ENCODE data around the gene LMTK3. TPM values are rescaled to one million over a fixed set of nuclear protein-coding genes. Genes with fewer than 3 reads are reported as not detected.

Gene LMTK3
- total and polyA plus RNA-seq, 2 donors (not counting 1 experiment from before 2014, with no cell fraction given): 0.17 TPM; not detected in 1

DNA sequence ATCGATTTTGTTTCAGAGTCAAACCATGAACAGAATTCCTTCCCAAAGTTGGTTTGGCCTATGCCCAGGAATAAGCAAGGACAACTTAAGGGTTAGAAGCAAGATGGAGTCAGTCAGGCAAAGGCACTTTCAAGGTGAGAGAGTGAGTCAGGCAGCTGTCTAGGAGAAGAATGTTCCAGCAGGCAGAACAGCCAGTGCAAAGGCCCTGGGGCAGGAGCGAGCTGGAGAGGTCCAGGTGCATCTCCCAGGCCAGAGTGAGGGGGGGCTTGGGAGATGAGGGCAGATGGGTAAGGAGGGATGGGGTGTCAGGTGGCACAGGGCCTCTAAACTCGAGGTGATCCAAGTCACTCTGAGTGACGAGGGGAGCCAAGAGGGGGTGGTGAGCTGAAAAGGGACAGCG is 75.0 kb downstream of the LMTK3 start:
- TF ChIP-seq, protein P1, sequence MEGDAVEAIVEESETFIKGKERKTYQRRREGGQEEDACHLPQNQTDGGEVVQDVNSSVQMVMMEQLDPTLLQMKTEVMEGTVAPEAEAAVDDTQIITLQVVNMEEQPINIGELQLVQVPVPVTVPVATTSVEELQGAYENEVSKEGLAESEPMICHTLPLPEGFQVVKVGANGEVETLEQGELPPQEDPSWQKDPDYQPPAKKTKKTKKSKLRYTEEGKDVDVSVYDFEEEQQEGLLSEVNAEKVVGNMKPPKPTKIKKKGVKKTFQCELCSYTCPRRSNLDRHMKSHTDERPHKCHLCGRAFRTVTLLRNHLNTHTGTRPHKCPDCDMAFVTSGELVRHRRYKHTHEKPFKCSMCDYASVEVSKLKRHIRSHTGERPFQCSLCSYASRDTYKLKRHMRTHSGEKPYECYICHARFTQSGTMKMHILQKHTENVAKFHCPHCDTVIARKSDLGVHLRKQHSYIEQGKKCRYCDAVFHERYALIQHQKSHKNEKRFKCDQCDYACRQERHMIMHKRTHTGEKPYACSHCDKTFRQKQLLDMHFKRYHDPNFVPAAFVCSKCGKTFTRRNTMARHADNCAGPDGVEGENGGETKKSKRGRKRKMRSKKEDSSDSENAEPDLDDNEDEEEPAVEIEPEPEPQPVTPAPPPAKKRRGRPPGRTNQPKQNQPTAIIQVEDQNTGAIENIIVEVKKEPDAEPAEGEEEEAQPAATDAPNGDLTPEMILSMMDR (conservative IDR thresholded peaks at IDR 0.05 in 1 of 2, IDR thresholded peaks at IDR 0.05 in 1 of 2; ENCODE audit: low read depth in 1 of 2, low read length in 2 of 2): no peak
- TF ChIP-seq EZH2 (IDR thresholded peaks at IDR 0.05; ENCODE audit: low read length, missing control alignments): no peak
- H3K27ac ChIP-seq (ENCODE audit: insufficient read depth, low read length): no peak overlapping the region
- H3K4me1 ChIP-seq (ENCODE audit: control insufficient read depth, extremely low read depth, insufficient read depth, low read length): no peaks in the 10 kb centered on the region
- DNase-seq (ENCODE audit: low read depth in 2 of 2): no peak
- no peaks in the 10 kb centered on the region for H3K9me3 ChIP-seq (ENCODE audit: control insufficient read depth, insufficient read depth, low read depth, low read length)
- H3K4me2 ChIP-seq (ENCODE audit: extremely low read depth, insufficient read depth, low read length): no peak overlapping the region
- H2AFZ ChIP-seq (ENCODE audit: low read length): no peak overlapping the region
- H4K20me1 ChIP-seq (ENCODE audit: control insufficient read depth, extremely low read depth, insufficient read depth, low read length): no peaks in the 10 kb centered on the region
- H3K27me3 ChIP-seq (ENCODE audit: control insufficient read depth, insufficient read depth, low read length): peaks cover 3% of the 10 kb centered on the region
- H3K4me3 ChIP-seq (replicated peaks in 1 of 4; ENCODE audit: control extremely low read depth in 1 of 4, insufficient read depth in 1 of 4, low read depth in 3 of 4, low read length in 4 of 4): no peak overlapping the region
- no peaks in the 10 kb centered on the region for H3K79me2 ChIP-seq (ENCODE audit: control insufficient read depth, insufficient read depth, low read length)
- no peak overlapping the region for H3K9ac ChIP-seq (ENCODE audit: insufficient read depth, low read length)
- H3K36me3 ChIP-seq (ENCODE audit: control insufficient read depth, insufficient read depth, low read length): no peaks in the 10 kb centered on the region

Other genes with a start within 250 kb of the LMTK3 start
- gene ZNF114, start 241.8 kb downstream of the LMTK3 start, total RNA-seq: 0.26 TPM in 1 of 2 replicates, not detected in the other
- 0.05 and 0.49 TPM in 2 replicates for gene ZNF114, start 241.8 kb downstream of the LMTK3 start, polyA plus RNA-seq
- gene EMP3, start 186.3 kb downstream of the LMTK3 start, total RNA-seq: 168 and 246 TPM in 2 replicates
- gene EMP3, start 186.3 kb downstream of the LMTK3 start, polyA plus RNA-seq: 303 and 488 TPM in 2 replicates
- gene TMEM143, start 147.9 kb downstream of the LMTK3 start, total RNA-seq: 2.8 and 8.3 TPM in 2 replicates
- 3.9 and 4.0 TPM in 2 replicates for gene TMEM143, start 147.9 kb downstream of the LMTK3 start, polyA plus RNA-seq
- not detected in 2 replicates for gene SYNGR4, start 147.5 kb downstream of the LMTK3 start, total RNA-seq
- gene SYNGR4, start 147.5 kb downstream of the LMTK3 start, polyA plus RNA-seq: not detected in 2 replicates
- gene KDELR1, start 120.3 kb downstream of the LMTK3 start, total RNA-seq: 42.4 and 59.0 TPM in 2 replicates
- gene KDELR1, start 120.3 kb downstream of the LMTK3 start, polyA plus RNA-seq: 145 TPM in 2 replicates
- under 0.01 TPM in 2 replicates for gene GRIN2D, start 118.2 kb downstream of the LMTK3 start, total RNA-seq
- gene GRIN2D, start 118.2 kb downstream of the LMTK3 start, polyA plus RNA-seq: 0.08 and 0.09 TPM in 2 replicates
- gene GRWD1, start 65.9 kb downstream of the LMTK3 start, total RNA-seq: 9.1 and 12.1 TPM in 2 replicates
- 14.7 and 21.9 TPM in 2 replicates for gene GRWD1, start 65.9 kb downstream of the LMTK3 start, polyA plus RNA-seq
- 0.26 and 0.50 TPM in 2 replicates for gene KCNJ14, start 56.3 kb downstream of the LMTK3 start, total RNA-seq
- 0.15 and 0.18 TPM in 2 replicates for gene KCNJ14, start 56.3 kb downstream of the LMTK3 start, polyA plus RNA-seq
- 25.8 and 27.2 TPM in 2 replicates for gene CYTH2, start 42.5 kb downstream of the LMTK3 start, total RNA-seq
- 18.6 and 26.6 TPM in 2 replicates for gene CYTH2, start 42.5 kb downstream of the LMTK3 start, polyA plus RNA-seq
- gene SULT2B1, start 40.3 kb upstream of the LMTK3 start, total RNA-seq: 0.33 TPM in 1 of 2 replicates, not detected in the other
- gene SULT2B1, start 40.3 kb upstream of the LMTK3 start, polyA plus RNA-seq: 0.10 TPM in 1 of 2 replicates, not detected in the other
- gene SPACA4, start 94.9 kb upstream of the LMTK3 start, total RNA-seq: not detected in 2 replicates
- gene SPACA4, start 94.9 kb upstream of the LMTK3 start, polyA plus RNA-seq: not detected in 2 replicates
- gene FAM83E, start 103.2 kb upstream of the LMTK3 start, total RNA-seq: 0.50 and 1.0 TPM in 2 replicates
- gene FAM83E, start 103.2 kb upstream of the LMTK3 start, polyA plus RNA-seq: not detected in 2 replicates
- 2,017 and 2,054 TPM in 2 replicates for gene RPL18, start 107.3 kb upstream of the LMTK3 start, total RNA-seq
- 1,166 and 1,578 TPM in 2 replicates for gene RPL18, start 107.3 kb upstream of the LMTK3 start, polyA plus RNA-seq
- 5.1 and 9.6 TPM in 2 replicates for gene SPHK2, start 107.7 kb upstream of the LMTK3 start, total RNA-seq
- gene SPHK2, start 107.7 kb upstream of the LMTK3 start, polyA plus RNA-seq: 3.4 and 5.7 TPM in 2 replicates
- 17.2 and 23.6 TPM in 2 replicates for gene DBP, start 125.5 kb upstream of the LMTK3 start, total RNA-seq
- gene DBP, start 125.5 kb upstream of the LMTK3 start, polyA plus RNA-seq: 3.2 and 4.8 TPM in 2 replicates
- 2.3 and 4.1 TPM in 2 replicates for gene CA11, start 134.4 kb upstream of the LMTK3 start, total RNA-seq
- 1.5 and 1.7 TPM in 2 replicates for gene CA11, start 134.4 kb upstream of the LMTK3 start, polyA plus RNA-seq
- gene NTN5, start 161.2 kb upstream of the LMTK3 start, total RNA-seq: under 0.01 and 0.51 TPM in 2 replicates
- 0.03 and 0.10 TPM in 2 replicates for gene NTN5, start 161.2 kb upstream of the LMTK3 start, polyA plus RNA-seq
- gene FUT2, start 184.1 kb upstream of the LMTK3 start, total RNA-seq: under 0.01 TPM in 1 of 2 replicates, not detected in the other
- not detected in 2 replicates for gene FUT2, start 184.1 kb upstream of the LMTK3 start, polyA plus RNA-seq
- 0.51 and 0.99 TPM in 2 replicates for gene MAMSTR, start 207.9 kb upstream of the LMTK3 start, total RNA-seq
- 0.84 and 1.8 TPM in 2 replicates for gene MAMSTR, start 207.9 kb upstream of the LMTK3 start, polyA plus RNA-seq
- gene RASIP1, start 228.8 kb upstream of the LMTK3 start, total RNA-seq: 0.99 and 1.5 TPM in 2 replicates
- 1.2 and 1.6 TPM in 2 replicates for gene RASIP1, start 228.8 kb upstream of the LMTK3 start, polyA plus RNA-seq
- not detected in 2 replicates for gene IZUMO1, start 235.1 kb upstream of the LMTK3 start, total RNA-seq
- not detected in 2 replicates for gene IZUMO1, start 235.1 kb upstream of the LMTK3 start, polyA plus RNA-seq
- gene FUT1, start 240.8 kb upstream of the LMTK3 start, total RNA-seq: under 0.01 and 0.17 TPM in 2 replicates
- gene FUT1, start 240.8 kb upstream of the LMTK3 start, polyA plus RNA-seq: 0.02 and 0.06 TPM in 2 replicates
- not detected in 2 replicates for gene FGF21, start 243.7 kb upstream of the LMTK3 start, total RNA-seq
- not detected in 2 replicates for gene FGF21, start 243.7 kb upstream of the LMTK3 start, polyA plus RNA-seq